HepG2 (cell line): Measurements from ENCODE around the gene RBM25. TPM values are rescaled to one million over a fixed set of nuclear protein-coding genes. Genes with fewer than 3 reads are reported as not detected.

ENCODE experiments used
- DMAP1 ChIP-seq: IDR thresholded peaks from 2 replicates; pipeline ENCODE4 v1.6.1; 2016
- GPBP1L1 ChIP-seq: sonication (generic); formaldehyde crosslinking; IDR thresholded peaks from 2 replicates; pipeline ENCODE4 v1.5.0; 2020; ENCODE audit warnings: mild to moderate bottlenecking, missing genetic modification reagents
- HMGA1 ChIP-seq: sonication (generic); formaldehyde crosslinking; conservative IDR thresholded peaks from 2 replicates; pipeline ENCODE4 v1.4.0; 2020; ENCODE audit warnings: missing genetic modification reagents
- HNF4A ChIP-seq: sonication (generic); formaldehyde crosslinking; IDR thresholded peaks from 2 replicates; pipeline ENCODE4 v1.4.0; 2020; ENCODE audit warnings: missing genetic modification reagents
- KLF13 ChIP-seq: sonication (generic); formaldehyde crosslinking; IDR thresholded peaks from 2 replicates; pipeline ENCODE4 v1.4.0; 2020; ENCODE audit warnings: mild to moderate bottlenecking, missing genetic modification reagents
- KLF15 ChIP-seq: sonication (generic); formaldehyde crosslinking; IDR thresholded peaks from 2 replicates; pipeline ENCODE4 v1.8.1; 2023; ENCODE audit warnings: borderline replicate concordance, mild to moderate bottlenecking, inconsistent platforms, missing genetic modification reagents, mixed read lengths
- NFRKB ChIP-seq: fragments of 450-650 bp; IDR thresholded peaks from 2 replicates; pipeline ENCODE4 v1.6.1; 2017
- NR2F1 ChIP-seq, 2 experiments: fragments of 450-650 bp in 1 of 2; formaldehyde crosslinking in 1 of 2; IDR thresholded peaks; 2 replicates each; pipeline versions ENCODE4 v1.5.0 to v1.6.1; 2016 to 2020; ENCODE audit warnings: mild to moderate bottlenecking in 1 of 2, missing compliant biosample characterization in 1 of 2, missing genetic modification reagents in 1 of 2, moderate library complexity in 1 of 2
- POLR2G ChIP-seq: fragments of 200-400 bp; formaldehyde crosslinking; IDR thresholded peaks from 2 replicates; pipeline ENCODE4 v1.6.1; 2018; ENCODE audit warnings: mild to moderate bottlenecking, low read depth, low read length, moderate library complexity
- TARDBP ChIP-seq: sonication (generic); formaldehyde crosslinking; IDR thresholded peaks from 2 replicates; pipeline ENCODE4 v1.8.0; 2022; ENCODE audit warnings: mild to moderate bottlenecking, missing genetic modification reagents
- TMF1 ChIP-seq: sonication (generic); formaldehyde crosslinking; IDR thresholded peaks from 2 replicates; pipeline ENCODE4 v1.8.1; 2022; ENCODE audit warnings: low read depth, missing genetic modification reagents
- ZBTB34 ChIP-seq: sonication (generic); formaldehyde crosslinking; IDR thresholded peaks from 2 replicates; pipeline ENCODE4 v1.8.0; 2022; ENCODE audit warnings: mild to moderate bottlenecking, missing genetic modification reagents
- ZNF577 ChIP-seq: sonication (generic); formaldehyde crosslinking; IDR thresholded peaks from 2 replicates; pipeline ENCODE4 v1.4.0; 2020; ENCODE audit warnings: mild to moderate bottlenecking, low read depth, missing genetic modification reagents, borderline replicate concordance
- polyA plus RNA-seq, 8 experiments: library from polyadenylated mRNA; depleted of rRNA in 3 of 8; stranded (reverse) in 7 of 8; unstranded in 1 of 8; fragments of >200 nt; fragmentation: Illumina TruSeq in 4 of 8; extraction: Trizol in 4 of 8; gene quantifications; 2 replicates each; pipeline versions ENCODE4 v1.2.1 to v1.2.3, GENCODE V29; 2011 to 2016; ENCODE audit warnings: low read depth in 4 of 8, missing spikeins in 1 of 8, mixed read lengths in 1 of 8; ENCODE audit not compliant: insufficient read depth in 1 of 8
- total RNA-seq, 5 experiments: library from RNA; depleted of rRNA; stranded (reverse); fragments of >200 nt; fragmentation: Illumina TruSeq; extraction: Trizol; gene quantifications; 2 replicates each; pipeline ENCODE4 v1.2.3, GENCODE V29; 2016; ENCODE audit warnings: low read depth in 1 of 5
- TF ChIP-seq, protein P1 (sequence below), 2 experiments: fragments of 450-650 bp in 1 of 2; sonication (generic) in 1 of 2; formaldehyde crosslinking in 1 of 2; IDR thresholded peaks; 2 replicates each; pipeline versions ENCODE4 v1.6.1 to v1.8.0; 2016 to 2022; ENCODE audit warnings: antibody characterized with exemption in 1 of 2, mild to moderate bottlenecking in 1 of 2, missing genetic modification reagents in 1 of 2

The RBM25 gene
- total and polyA plus RNA-seq, 2 of the 13 experiments (the other 11 are each of a cell fraction or from before 2014, with no cell fraction given): 34.1 to 65.9 TPM

DNA sequence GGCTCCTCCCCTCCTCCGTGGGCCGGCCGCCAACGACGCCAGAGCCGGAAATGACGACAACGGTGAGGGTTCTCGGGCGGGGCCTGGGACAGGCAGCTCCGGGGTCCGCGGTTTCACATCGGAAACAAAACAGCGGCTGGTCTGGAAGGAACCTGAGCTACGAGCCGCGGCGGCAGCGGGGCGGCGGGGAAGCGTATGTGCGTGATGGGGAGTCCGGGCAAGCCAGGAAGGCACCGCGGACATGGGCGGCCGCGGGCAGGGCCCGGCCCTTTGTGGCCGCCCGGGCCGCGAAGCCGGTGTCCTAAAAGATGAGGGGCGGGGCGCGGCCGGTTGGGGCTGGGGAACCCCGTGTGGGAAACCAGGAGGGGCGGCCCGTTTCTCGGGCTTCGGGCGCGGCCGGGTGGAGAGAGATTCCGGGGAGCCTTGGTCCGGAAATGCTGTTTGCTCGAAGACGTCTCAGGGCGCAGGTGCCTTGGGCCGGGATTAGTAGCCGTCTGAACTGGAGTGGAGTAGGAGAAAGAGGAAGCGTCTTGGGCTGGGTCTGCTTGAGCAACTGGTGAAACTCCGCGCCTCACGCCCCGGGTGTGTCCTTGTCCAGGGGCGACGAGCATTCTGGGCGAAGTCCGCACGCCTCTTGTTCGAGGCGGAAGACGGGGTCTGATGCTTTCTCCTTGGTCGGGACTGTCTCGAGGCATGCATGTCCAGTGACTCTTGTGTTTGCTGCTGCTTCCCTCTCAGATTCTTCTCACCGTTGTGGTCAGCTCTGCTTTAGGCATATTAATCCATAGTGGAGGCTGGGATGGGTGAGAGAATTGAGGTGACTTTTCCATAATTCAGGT, 78.3 kb downstream of the RBM25 start, which contains the start of gene PSEN1 (continued):
- TF ChIP-seq ZBTB34 (CRISPR knock-in tag) (no peak), HNF4A (peak; percentile 51), GPBP1L1 (CRISPR knock-in tag) (no peak), DMAP1 (CRISPR knock-in tag) (peak; percentile 32; the same call in 1 of the 2 replicates), NFRKB (no peak), KLF13 (no peak), POLR2G (peak; percentile 88), TARDBP (CRISPR knock-in tag) (no peak), NR2F1 (CRISPR knock-in tag; IDR thresholded peaks at IDR 0.05) (no peak), KLF15 (no peak), ZNF577 (CRISPR knock-in tag) (no peak), TMF1 (no peak), HMGA1 (CRISPR knock-in tag) (no peak)
- TF ChIP-seq, protein P1, sequence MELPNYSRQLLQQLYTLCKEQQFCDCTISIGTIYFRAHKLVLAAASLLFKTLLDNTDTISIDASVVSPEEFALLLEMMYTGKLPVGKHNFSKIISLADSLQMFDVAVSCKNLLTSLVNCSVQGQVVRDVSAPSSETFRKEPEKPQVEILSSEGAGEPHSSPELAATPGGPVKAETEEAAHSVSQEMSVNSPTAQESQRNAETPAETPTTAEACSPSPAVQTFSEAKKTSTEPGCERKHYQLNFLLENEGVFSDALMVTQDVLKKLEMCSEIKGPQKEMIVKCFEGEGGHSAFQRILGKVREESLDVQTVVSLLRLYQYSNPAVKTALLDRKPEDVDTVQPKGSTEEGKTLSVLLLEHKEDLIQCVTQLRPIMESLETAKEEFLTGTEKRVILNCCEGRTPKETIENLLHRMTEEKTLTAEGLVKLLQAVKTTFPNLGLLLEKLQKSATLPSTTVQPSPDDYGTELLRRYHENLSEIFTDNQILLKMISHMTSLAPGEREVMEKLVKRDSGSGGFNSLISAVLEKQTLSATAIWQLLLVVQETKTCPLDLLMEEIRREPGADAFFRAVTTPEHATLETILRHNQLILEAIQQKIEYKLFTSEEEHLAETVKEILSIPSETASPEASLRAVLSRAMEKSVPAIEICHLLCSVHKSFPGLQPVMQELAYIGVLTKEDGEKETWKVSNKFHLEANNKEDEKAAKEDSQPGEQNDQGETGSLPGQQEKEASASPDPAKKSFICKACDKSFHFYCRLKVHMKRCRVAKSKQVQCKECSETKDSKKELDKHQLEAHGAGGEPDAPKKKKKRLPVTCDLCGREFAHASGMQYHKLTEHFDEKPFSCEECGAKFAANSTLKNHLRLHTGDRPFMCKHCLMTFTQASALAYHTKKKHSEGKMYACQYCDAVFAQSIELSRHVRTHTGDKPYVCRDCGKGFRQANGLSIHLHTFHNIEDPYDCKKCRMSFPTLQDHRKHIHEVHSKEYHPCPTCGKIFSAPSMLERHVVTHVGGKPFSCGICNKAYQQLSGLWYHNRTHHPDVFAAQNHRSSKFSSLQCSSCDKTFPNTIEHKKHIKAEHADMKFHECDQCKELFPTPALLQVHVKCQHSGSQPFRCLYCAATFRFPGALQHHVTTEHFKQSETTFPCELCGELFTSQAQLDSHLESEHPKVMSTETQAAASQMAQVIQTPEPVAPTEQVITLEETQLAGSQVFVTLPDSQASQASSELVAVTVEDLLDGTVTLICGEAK (IDR thresholded peaks at IDR 0.05): no peak
- TF ChIP-seq, protein P1 (CRISPR knock-in tag; IDR thresholded peaks at IDR 0.05): 0 out of 2 replicates have a peak, but pooled peaks have one; percentile 42
